A549 (cell line): ENCODE measurements around the gene STX8. TPM values are rescaled to one million over a fixed set of nuclear protein-coding genes. Genes with fewer than 3 reads are reported as not detected.
A peak's percentile ranks its signal among the peaks of the same experiment; 100 is the strongest.

ENCODE experiments used
- ATAC-seq, 2 experiments: fragments of 200-7000 bp in 1 of 2; fragments of >200 bp in 1 of 2; cut with Nextera tagmentation in 1 of 2; cut with Tn5 transposase in 1 of 2; 3 replicates each; pipeline versions ENCODE4 v1.8.0 to v1.9.1; 2018 to 2020; ENCODE audit warnings: mild to moderate bottlenecking in 1 of 2, moderate library complexity in 1 of 2
- CTCF ChIA-PET: fragments of 300-600 bp; sonication (Branson Sonifier 250); formaldehyde crosslinking; extraction: SDS; loops from one replicate; lab custom pipeline; 2021; ENCODE audit warnings: antibody characterized with exemption, inconsistent platforms; lab: Yijun Ruan, JAX
- POLR2A ChIA-PET: fragments of 350-600 bp; formaldehyde crosslinking; extraction: SDS; loops from one replicate; lab custom pipeline; 2021; ENCODE audit warnings: antibody characterized with exemption, inconsistent platforms; lab: Yijun Ruan, JAX
- DNase-seq, 2 experiments: peaks; one replicate each; pipeline versions ENCODE4 v3.0.0 to v3.0.0-alpha.2; 2011 to 2016; ENCODE audit warnings: low read depth in 1 of 2, low spot score in 1 of 2
- FAIRE-seq: peaks from 2 replicates; lab custom pipeline; 2011; peaks lifted over from hg19 to GRCh38; lab: Jason Lieb, UNC
- H3K27ac ChIP-seq, 2 experiments: fragments of >200 bp; sonication (Bioruptor Twin); formaldehyde crosslinking; 3 replicates each; pipeline ENCODE4 v1.5.1; 2016 to 2017
- H3K4me1 ChIP-seq: fragments of >200 bp; sonication (Bioruptor Twin); formaldehyde crosslinking; 3 replicates; pipeline ENCODE4 v1.6.1; 2016
- H3K4me2 ChIP-seq: fragments of >200 bp; sonication (Bioruptor Twin); formaldehyde crosslinking; 3 replicates; pipeline ENCODE4 v1.6.1; 2016
- H3K4me3 ChIP-seq: fragments of >200 bp; sonication (Bioruptor Twin); formaldehyde crosslinking; 3 replicates; pipeline ENCODE4 v1.5.1; 2016
- H3K9me3 ChIP-seq: fragments of >200 bp; sonication (Bioruptor Twin); formaldehyde crosslinking; 3 replicates; pipeline ENCODE4 v1.6.1; 2016
- CBX8 ChIP-seq: fragments of 200-600 bp; sonication (generic); IDR thresholded peaks from 2 replicates; pipeline ENCODE4 v1.6.1; 2016
- CEBPB ChIP-seq, 2 experiments: fragments of >200 bp in 1 of 2; sonication (Bioruptor Twin) in 1 of 2; formaldehyde crosslinking in 1 of 2; IDR thresholded peaks; 2 replicates each; pipeline ENCODE4 v1.6.1; 2012 to 2016
- EHMT2 ChIP-seq: fragments of 200-600 bp; sonication (generic); IDR thresholded peaks from 2 replicates; pipeline ENCODE4 v1.6.1; 2016; ENCODE audit warnings: antibody characterized with exemption, low read depth, mild to moderate bottlenecking, moderate library complexity
- EP300 ChIP-seq, 2 experiments: fragments of >200 bp; sonication (Bioruptor Twin); formaldehyde crosslinking; IDR thresholded peaks; 2 replicates in 1 of 2; 3 replicates in 1 of 2; pipeline ENCODE4 v1.6.1; 2016 to 2017
- ESRRA ChIP-seq: fragments of 150-350 bp; IDR thresholded peaks from 2 replicates; pipeline ENCODE4 v1.6.1; 2014; ENCODE audit warnings: mild to moderate bottlenecking, low read length, borderline replicate concordance
- GATA3 ChIP-seq: IDR thresholded peaks from 2 replicates; pipeline ENCODE4 v1.6.1; 2012; ENCODE audit warnings: borderline replicate concordance
- HDAC2 ChIP-seq: fragments of 200-600 bp; sonication (generic); IDR thresholded peaks from 2 replicates; pipeline ENCODE4 v1.6.1; 2016
- HOXA7 ChIP-seq: fragments of 250-450 bp; sonication (Bioruptor Pico); IDR thresholded peaks from 2 replicates; pipeline ENCODE4 v1.5.0; 2020; ENCODE audit warnings: mild to moderate bottlenecking, moderate library complexity
- HOXB13 ChIP-seq: fragments of 250-450 bp; sonication (Bioruptor Pico); IDR thresholded peaks from 2 replicates; pipeline ENCODE4 v1.5.0; 2020; ENCODE audit warnings: low read depth, mild to moderate bottlenecking, moderate library complexity
- JUN ChIP-seq, 2 experiments: fragments of >200 bp; sonication (Bioruptor Twin); formaldehyde crosslinking; IDR thresholded peaks; 2 replicates in 1 of 2; 3 replicates in 1 of 2; pipeline ENCODE4 v1.6.1; 2016 to 2017
- KDM5A ChIP-seq: fragments of 200-600 bp; sonication (generic); IDR thresholded peaks from 2 replicates; pipeline ENCODE4 v1.6.1; 2016; ENCODE audit warnings: antibody characterized with exemption, mild to moderate bottlenecking
- MAFK ChIP-seq: fragments of 450-650 bp; IDR thresholded peaks from 2 replicates; pipeline ENCODE4 v1.6.1; 2014; ENCODE audit not compliant: partially characterized antibody
- NPAS2 ChIP-seq: fragments of 250-450 bp; sonication (Bioruptor Pico); IDR thresholded peaks from 2 replicates; pipeline ENCODE4 v1.8.0; 2022; ENCODE audit warnings: mild to moderate bottlenecking, moderate library complexity, borderline replicate concordance
- POLR2AphosphoS2 ChIP-seq: conservative IDR thresholded peaks from 2 replicates; pipeline ENCODE4 v1.6.1; 2012; ENCODE audit warnings: low read length, improper control_type of control experiment, inconsistent platforms
- RAD21 ChIP-seq, 2 experiments: fragments of >200 bp in 1 of 2; sonication (Bioruptor Twin) in 1 of 2; formaldehyde crosslinking in 1 of 2; IDR thresholded peaks in 1 of 2; conservative IDR thresholded peaks in 1 of 2; 2 replicates in 1 of 2; 3 replicates in 1 of 2; pipeline ENCODE4 v1.6.1; 2012 to 2018; ENCODE audit warnings: inconsistent platforms in 1 of 2
- SREBF2 ChIP-seq: fragments of 450-650 bp; IDR thresholded peaks from 2 replicates; pipeline ENCODE4 v1.6.1; 2014; ENCODE audit warnings: mild to moderate bottlenecking, moderate library complexity
- TFCP2L1 ChIP-seq: fragments of 250-450 bp; sonication (Bioruptor Pico); IDR thresholded peaks from 2 replicates; pipeline ENCODE4 v1.5.0; 2021; ENCODE audit warnings: mild to moderate bottlenecking
- ZC3H11A ChIP-seq: fragments of 450-650 bp; IDR thresholded peaks from 2 replicates; pipeline ENCODE4 v1.6.1; 2014; ENCODE audit warnings: antibody characterized with exemption, mild to moderate bottlenecking
- ZFP36 ChIP-seq: fragments of 450-650 bp; IDR thresholded peaks from 2 replicates; pipeline ENCODE4 v1.6.1; 2014; ENCODE audit warnings: borderline replicate concordance; ENCODE audit not compliant: partially characterized antibody
- ZSCAN20 ChIP-seq: fragments of 250-450 bp; sonication (Bioruptor Pico); IDR thresholded peaks from 2 replicates; pipeline ENCODE4 v1.8.0; 2022; ENCODE audit warnings: mild to moderate bottlenecking, moderate library complexity
- WGBS: methylation state at CpG from one replicate; pipeline ENCODE4 v1.1.6; 2017; ENCODE audit errors: missing lambda C conversion rate; 5-methylcytosine and 5-hydroxymethylcytosine counted together
- polyA plus RNA-seq, 4 experiments: library from polyadenylated mRNA; depleted of rRNA in 3 of 4; stranded (reverse); fragments of >200 nt; fragmentation: RNase III in 1 of 4; extraction: RNeasy Plus Mini Kit Qiagen cat#74134 plus additional on column Dnase treatment in 1 of 4; gene quantifications; 2 replicates in 3 of 4; 3 replicates in 1 of 4; pipeline ENCODE4 v1.2.3, GENCODE V29; 2011 to 2017
- TF ChIP-seq, protein P1 (sequence below): fragments of 450-650 bp; IDR thresholded peaks from 2 replicates; pipeline ENCODE4 v1.6.1; 2014; ENCODE audit warnings: antibody characterized with exemption
- TF ChIP-seq, protein P2 (sequence below): IDR thresholded peaks from 2 replicates; pipeline ENCODE4 v1.6.1; 2012; ENCODE audit warnings: low read depth, borderline replicate concordance
- TF ChIP-seq, protein P3 (sequence below): fragments of >200 bp; sonication (Bioruptor Twin); formaldehyde crosslinking; IDR thresholded peaks from 3 replicates; pipeline ENCODE4 v1.6.1; 2016
- TF ChIP-seq, protein P4 (sequence below): fragments of 250-450 bp; sonication (Bioruptor Pico); IDR thresholded peaks from 2 replicates; pipeline ENCODE4 v1.5.0; 2021; ENCODE audit warnings: mild to moderate bottlenecking, moderate library complexity, borderline replicate concordance
- TF ChIP-seq, protein P5 (sequence below): fragments of >200 bp; sonication (Bioruptor Twin); formaldehyde crosslinking; IDR thresholded peaks from 2 replicates; pipeline ENCODE4 v1.6.1; 2016
- TF ChIP-seq, protein P6 (sequence below): fragments of 250-450 bp; sonication (Bioruptor Pico); IDR thresholded peaks from 2 replicates; pipeline ENCODE4 v1.5.0; 2020; ENCODE audit warnings: low read depth, mild to moderate bottlenecking, moderate library complexity

The STX8 gene
- polyA plus RNA-seq, 2 of the 4 experiments (the other 2 are of a cell fraction), result 93.6 to 168 TPM

DNA sequence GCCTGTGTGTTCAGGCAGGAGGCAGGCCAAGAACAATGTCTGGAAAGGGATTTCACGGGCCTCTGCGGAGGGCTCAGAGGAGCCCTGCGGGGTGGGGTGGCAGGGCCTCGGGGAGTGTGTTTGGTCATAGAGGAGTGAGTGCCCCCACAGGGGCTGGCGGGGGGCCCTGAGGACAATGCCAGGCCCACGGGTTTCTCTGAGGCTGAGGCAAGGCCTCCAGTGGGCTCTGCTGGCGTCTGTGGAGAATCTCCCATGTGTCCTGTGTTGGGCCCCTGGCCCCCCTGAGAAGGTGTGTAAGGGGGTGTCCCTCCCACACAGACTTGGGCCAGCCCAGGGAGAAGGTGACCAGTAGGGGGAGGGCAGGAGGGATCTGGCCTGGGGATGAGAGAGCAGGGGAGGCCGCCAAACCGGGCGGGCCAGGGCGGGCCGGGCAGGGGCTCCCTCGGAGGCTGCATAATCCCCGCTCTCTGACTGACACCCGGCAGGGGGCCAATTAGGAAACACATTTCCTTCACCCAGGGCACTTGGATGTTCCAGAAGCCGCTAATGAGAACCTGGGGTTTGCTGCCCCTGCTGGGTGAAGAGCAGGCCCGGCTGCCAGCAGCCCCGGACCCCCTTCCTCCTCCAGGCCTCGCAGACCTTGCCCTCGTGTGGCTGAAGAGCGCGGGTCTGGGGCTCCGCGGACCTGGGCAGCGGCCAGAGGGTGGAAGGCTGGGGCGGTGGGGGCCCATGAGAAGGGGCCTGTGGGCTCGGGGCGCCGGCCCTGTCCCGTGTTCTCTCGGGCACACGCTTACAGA, 350.1 kb downstream of the STX8 start:
- no peak overlapping the region for H3K4me2 ChIP-seq
- POLR2A ChIA-PET, result no interaction called here
- no peak overlapping the region for H3K4me3 ChIP-seq
- 72% methylated on average over 20 of the region's 32 CpGs for WGBS
- no peaks in the 10 kb centered on the region for H3K9me3 ChIP-seq
- FAIRE-seq (no peak), DNase-seq (no peak), ATAC-seq (peak; percentile 5 to 31; a peak in 4 of 6 replicates)
- CTCF ChIA-PET, result interaction anchor here (1.1 kb wide), 1 partner anchor 16 kb away, joined by 3 read pairs; no protein-coding TSS in a partner anchor
- H3K4me1 ChIP-seq, result no peaks in the 10 kb centered on the region
- H3K27ac ChIP-seq, result no peak overlapping the region
- TF ChIP-seq ESRRA (no peak), ZSCAN20 (no peak), ZC3H11A (no peak)

DNA sequence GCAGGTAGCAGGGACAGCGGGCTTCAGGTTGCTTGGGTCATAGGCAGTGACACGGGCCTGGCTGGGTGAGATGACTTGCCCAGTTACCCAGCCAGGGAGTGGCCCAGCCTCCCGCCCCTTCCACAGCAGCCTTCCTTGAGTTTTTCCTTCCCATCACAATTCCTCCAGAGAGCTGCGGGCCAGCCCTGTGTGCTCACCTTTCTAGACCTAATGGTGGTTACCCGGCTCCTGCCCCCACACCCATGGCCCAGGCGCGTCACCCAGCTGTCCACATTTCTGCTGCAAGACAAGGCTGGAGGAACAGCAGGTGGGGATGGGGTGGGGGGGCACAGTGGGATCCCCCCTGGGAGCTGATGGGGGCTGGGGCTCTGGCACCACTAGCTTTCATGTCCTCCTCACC, 351.1 kb downstream of the STX8 start:
- H3K4me2 ChIP-seq, result no peak overlapping the region
- TF ChIP-seq TFCP2L1 (CRISPR knock-in tag) (no peak), HOXB13 (no peak), NPAS2 (CRISPR knock-in tag) (no peak), CEBPB (IDR thresholded peaks at IDR 0.05) (no peak), MAFK (no peak), HDAC2 (no peak), EP300 (IDR thresholded peaks at IDR 0.05) (no peak)
- TF ChIP-seq, protein P1, sequence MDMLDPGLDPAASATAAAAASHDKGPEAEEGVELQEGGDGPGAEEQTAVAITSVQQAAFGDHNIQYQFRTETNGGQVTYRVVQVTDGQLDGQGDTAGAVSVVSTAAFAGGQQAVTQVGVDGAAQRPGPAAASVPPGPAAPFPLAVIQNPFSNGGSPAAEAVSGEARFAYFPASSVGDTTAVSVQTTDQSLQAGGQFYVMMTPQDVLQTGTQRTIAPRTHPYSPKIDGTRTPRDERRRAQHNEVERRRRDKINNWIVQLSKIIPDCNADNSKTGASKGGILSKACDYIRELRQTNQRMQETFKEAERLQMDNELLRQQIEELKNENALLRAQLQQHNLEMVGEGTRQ, result no peak
- TF ChIP-seq, protein P2, sequence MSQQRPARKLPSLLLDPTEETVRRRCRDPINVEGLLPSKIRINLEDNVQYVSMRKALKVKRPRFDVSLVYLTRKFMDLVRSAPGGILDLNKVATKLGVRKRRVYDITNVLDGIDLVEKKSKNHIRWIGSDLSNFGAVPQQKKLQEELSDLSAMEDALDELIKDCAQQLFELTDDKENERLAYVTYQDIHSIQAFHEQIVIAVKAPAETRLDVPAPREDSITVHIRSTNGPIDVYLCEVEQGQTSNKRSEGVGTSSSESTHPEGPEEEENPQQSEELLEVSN, result no peak
- TF ChIP-seq, protein P3, sequence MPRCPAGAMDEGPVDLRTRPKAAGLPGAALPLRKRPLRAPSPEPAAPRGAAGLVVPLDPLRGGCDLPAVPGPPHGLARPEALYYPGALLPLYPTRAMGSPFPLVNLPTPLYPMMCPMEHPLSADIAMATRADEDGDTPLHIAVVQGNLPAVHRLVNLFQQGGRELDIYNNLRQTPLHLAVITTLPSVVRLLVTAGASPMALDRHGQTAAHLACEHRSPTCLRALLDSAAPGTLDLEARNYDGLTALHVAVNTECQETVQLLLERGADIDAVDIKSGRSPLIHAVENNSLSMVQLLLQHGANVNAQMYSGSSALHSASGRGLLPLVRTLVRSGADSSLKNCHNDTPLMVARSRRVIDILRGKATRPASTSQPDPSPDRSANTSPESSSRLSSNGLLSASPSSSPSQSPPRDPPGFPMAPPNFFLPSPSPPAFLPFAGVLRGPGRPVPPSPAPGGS, result no peak
- TF ChIP-seq, all 56 proteins: peak for 0
- no peaks in the 10 kb centered on the region for H3K4me1 ChIP-seq
- ATAC-seq (no peak), FAIRE-seq (no peak), DNase-seq (no peak)
- CTCF ChIA-PET, result interaction anchor here (1.2 kb wide), 1 partner anchor 298 kb away, joined by 3 read pairs; no protein-coding TSS in a partner anchor
- 91% methylated on average over 7 of the region's 7 CpGs for WGBS
- H3K27ac ChIP-seq, result no peak overlapping the region
- H3K9me3 ChIP-seq, result no peaks in the 10 kb centered on the region
- POLR2A ChIA-PET, result no interaction called here
- no peak overlapping the region for H3K4me3 ChIP-seq

DNA sequence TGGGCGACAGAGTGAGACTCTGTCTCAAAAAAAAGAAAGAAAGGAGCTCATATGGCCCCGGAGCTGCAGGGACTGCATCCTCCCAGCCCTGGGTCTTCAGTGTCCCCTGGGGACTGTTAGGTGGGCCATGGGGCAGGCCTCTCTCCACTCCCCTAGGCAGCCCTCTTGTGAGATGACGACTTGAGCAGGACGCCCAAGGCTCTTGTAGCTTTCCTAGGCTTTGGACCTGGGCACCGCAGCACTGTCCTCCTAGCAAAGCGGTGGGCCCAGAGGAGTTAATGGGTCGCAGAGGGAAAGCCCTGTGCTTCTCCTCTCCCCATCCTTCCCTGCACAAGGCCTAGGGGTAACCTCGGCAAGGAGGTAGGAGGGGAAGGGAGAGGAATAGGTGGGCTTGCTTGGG, 352.1 kb downstream of the STX8 start:
- WGBS, result 88% methylated on average over 8 of the region's 8 CpGs
- Histone ChIP-seq H3K4me1 (no peaks in the 10 kb centered on the region), H3K4me2 (no peak overlapping the region), H3K9me3 (no peaks in the 10 kb centered on the region), H3K27ac (no peak overlapping the region), H3K4me3 (no peak overlapping the region)
- TF ChIP-seq TFCP2L1 (CRISPR knock-in tag) (no peak), POLR2AphosphoS2 (no peak), CBX8 (no peak), HOXA7 (CRISPR knock-in tag) (no peak), JUN (IDR thresholded peaks at IDR 0.05) (no peak), RAD21 (conservative IDR thresholded peaks at IDR 0.05 in 1 of 2, IDR thresholded peaks at IDR 0.05 in 1 of 2) (no peak), KDM5A (no peak), GATA3 (no peak), HOXB13 (no peak), SREBF2 (no peak), ZFP36 (no peak), EHMT2 (no peak)
- TF ChIP-seq, protein P1, result no peak
- TF ChIP-seq, protein P4, sequence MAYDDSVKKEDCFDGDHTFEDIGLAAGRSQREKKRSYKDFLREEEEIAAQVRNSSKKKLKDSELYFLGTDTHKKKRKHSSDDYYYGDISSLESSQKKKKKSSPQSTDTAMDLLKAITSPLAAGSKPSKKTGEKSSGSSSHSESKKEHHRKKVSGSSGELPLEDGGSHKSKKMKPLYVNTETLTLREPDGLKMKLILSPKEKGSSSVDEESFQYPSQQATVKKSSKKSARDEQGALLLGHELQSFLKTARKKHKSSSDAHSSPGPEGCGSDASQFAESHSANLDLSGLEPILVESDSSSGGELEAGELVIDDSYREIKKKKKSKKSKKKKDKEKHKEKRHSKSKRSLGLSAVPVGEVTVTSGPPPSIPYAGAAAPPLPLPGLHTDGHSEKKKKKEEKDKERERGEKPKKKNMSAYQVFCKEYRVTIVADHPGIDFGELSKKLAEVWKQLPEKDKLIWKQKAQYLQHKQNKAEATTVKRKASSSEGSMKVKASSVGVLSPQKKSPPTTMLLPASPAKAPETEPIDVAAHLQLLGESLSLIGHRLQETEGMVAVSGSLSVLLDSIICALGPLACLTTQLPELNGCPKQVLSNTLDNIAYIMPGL (CRISPR knock-in tag), result no peak
- TF ChIP-seq, protein P5, sequence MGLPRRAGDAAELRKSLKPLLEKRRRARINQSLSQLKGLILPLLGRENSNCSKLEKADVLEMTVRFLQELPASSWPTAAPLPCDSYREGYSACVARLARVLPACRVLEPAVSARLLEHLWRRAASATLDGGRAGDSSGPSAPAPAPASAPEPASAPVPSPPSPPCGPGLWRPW, result no peak
- TF ChIP-seq, protein P6, sequence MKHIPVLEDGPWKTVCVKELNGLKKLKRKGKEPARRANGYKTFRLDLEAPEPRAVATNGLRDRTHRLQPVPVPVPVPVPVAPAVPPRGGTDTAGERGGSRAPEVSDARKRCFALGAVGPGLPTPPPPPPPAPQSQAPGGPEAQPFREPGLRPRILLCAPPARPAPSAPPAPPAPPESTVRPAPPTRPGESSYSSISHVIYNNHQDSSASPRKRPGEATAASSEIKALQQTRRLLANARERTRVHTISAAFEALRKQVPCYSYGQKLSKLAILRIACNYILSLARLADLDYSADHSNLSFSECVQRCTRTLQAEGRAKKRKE, result no peak
- ChIA-PET CTCF (interaction anchor here (0.6 to 1.2 kb wide), 5 partner anchors 13 to 299 kb away, joined by 3 to 4 read pairs (median 3); no protein-coding TSS in a partner anchor), POLR2A (no interaction called here)
- no peak for FAIRE-seq
- no peak for ATAC-seq
- no peak for DNase-seq
